Pancreas (tissue), 10 donors: ENCODE results near the gene USP12. TPM values are rescaled to one million over a fixed set of nuclear protein-coding genes. Genes with fewer than 3 reads are reported as not detected.

ENCODE experiments used
- ATAC-seq, 4 donors: fragments of 200-7000 bp; cut with Tn5 transposase; one replicate each; pipeline versions ENCODE4 v1.8.0 to v1.9.1; 2020; ENCODE audit warnings: mild to moderate bottlenecking in 4 of 4, moderate library complexity in 4 of 4
- DNase-seq, 6 donors: peaks; one replicate each; pipeline ENCODE4 v3.0.0-alpha.2; 2020
- FAIRE-seq: peaks from 2 replicates; lab custom pipeline; 2012; peaks lifted over from hg19 to GRCh38; lab: Jason Lieb, UNC
- H3K27ac ChIP-seq, 4 donors: fragments of 200-600 bp; sonication (generic); 1 replicate in 3 of 4; 2 replicates in 1 of 4; pipeline versions ENCODE4 v1.5.0 to v1.8.0; 2020
- H3K27me3 ChIP-seq, 4 donors: fragments of 200-600 bp; one replicate each; pipeline ENCODE4 v1.8.0; 2021
- H3K36me3 ChIP-seq, 3 donors: fragments of 200-600 bp; sonication (generic) in 1 of 3; one replicate each; pipeline versions ENCODE4 v1.5.0 to v1.8.0; 2020 to 2021
- H3K4me1 ChIP-seq, 3 donors: fragments of 200-600 bp; one replicate each; pipeline ENCODE4 v1.8.0; 2021
- H3K4me3 ChIP-seq, 4 donors: fragments of 200-600 bp; sonication (generic) in 2 of 4; one replicate each; pipeline versions ENCODE4 v1.5.0 to v1.8.0; 2020 to 2021
- H3K9me3 ChIP-seq, 4 donors: fragments of 200-600 bp; one replicate each; pipeline ENCODE4 v1.8.0; 2021
- WGBS, 2 donors: extraction: QIAGEN DNeasy Blood & Tissue Kit; methylation state at CpG; one replicate each; pipeline ENCODE4 v1.1.7; 2013; 5-methylcytosine and 5-hydroxymethylcytosine counted together
- intact Hi-C, 3 donors: fragments of 100-400 bp; cut with DNase I; formaldehyde crosslinking; loops; one replicate each; pipeline versions ENCODE4 v1.11.1 to v1.14.2; 2022
- polyA plus RNA-seq, 2 donors: library from polyadenylated mRNA; stranded (reverse); fragments of 200-250 nt; gene quantifications; one replicate each; pipeline ENCODE4 v1.2.3, GENCODE V29; 2013
- total RNA-seq, 6 donors: library from RNA; stranded (reverse); fragmentation: NEBNext Ultra II Directional in 4 of 6; extraction: Animal tissue kit (Norgen Biotek cat#: 25700) in 4 of 6; gene quantifications; one replicate each; pipeline versions ENCODE4 v1.2.1 to v1.2.4, GENCODE V29; 2021 to 2023
- TF ChIP-seq, protein P1 (sequence below), 4 donors: fragments of 200-600 bp; sonication (generic) in 3 of 4; IDR thresholded peaks; one replicate each; pipeline versions ENCODE4 v1.5.0 to v1.8.0; 2021; ENCODE audit warnings: antibody characterized with exemption in 4 of 4
- donor health status: healthy with polysubstance abuse.
- donor health status: DM: no; HTN: no; CAD: no; lungs with moderate emphysema.
- donor health status: DM: no; HTN: no; CAD: no.
- donor health status: control.
- donor health status: control.
- donor health status: Bipolar disorder and iron deficiency.
- donor health status: DM: yes; HTN: yes; CAD: no.
- donor health status: DM: no; HTN: no; CAD: no.
- donor health status: DM: no; HTN: no; CAD: no.
- donor health status: DM: yes; HTN: yes; CAD: no.

USP12 gene
- total and polyA plus RNA-seq, 8 donors, result 3.9 to 18.9 (median 9.4) TPM

DNA sequence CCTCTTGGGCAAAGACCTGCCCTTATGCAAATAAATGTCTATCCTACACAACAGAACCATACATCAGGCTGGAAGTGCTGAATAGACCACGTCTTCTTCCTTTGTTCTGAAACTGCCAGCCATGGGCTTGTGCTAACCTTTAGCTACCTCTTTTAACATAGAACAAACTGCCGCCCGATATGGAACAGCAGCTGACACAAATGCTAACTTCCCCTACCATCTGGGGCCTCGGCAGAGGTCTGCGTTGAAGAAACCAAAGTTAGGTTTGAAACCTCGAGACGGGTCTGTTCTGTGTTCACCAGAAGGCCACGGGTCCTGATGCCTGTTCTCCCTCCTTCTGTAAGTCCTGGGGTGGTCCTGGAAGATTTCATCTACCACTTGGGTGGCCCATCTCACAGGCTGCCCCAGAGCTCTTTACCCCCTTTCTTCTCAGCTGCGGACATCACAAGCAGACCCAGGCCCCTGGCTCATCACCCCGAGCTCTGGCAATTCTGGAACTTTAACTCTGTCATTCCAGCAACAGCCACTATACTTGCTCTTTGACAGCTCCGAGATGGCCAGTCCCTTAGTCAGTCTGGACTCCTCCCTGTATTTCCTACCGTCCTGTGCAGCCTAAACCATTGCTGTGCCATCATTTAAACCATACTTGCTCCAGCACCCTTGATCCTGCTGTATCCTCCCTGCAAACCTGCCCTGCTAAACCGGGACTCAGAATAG is 146.7 kb downstream of the USP12 start:
- Histone ChIP-seq H3K27ac (no peak overlapping the region), H3K9me3 (no peaks in the 10 kb centered on the region), H3K4me3 (no peak overlapping the region), H3K36me3 (no peaks in the 10 kb centered on the region), H3K27me3 (no peaks in the 10 kb centered on the region), H3K4me1 (no peaks in the 10 kb centered on the region)
- DNase-seq (no peak), ATAC-seq (no peak), FAIRE-seq (no peak)
- intact Hi-C loops, result no loop called here
- WGBS, 2 donors, result 73 to 83% methylated on average over 13 of the region's 13 CpGs
- TF ChIP-seq, protein P1, sequence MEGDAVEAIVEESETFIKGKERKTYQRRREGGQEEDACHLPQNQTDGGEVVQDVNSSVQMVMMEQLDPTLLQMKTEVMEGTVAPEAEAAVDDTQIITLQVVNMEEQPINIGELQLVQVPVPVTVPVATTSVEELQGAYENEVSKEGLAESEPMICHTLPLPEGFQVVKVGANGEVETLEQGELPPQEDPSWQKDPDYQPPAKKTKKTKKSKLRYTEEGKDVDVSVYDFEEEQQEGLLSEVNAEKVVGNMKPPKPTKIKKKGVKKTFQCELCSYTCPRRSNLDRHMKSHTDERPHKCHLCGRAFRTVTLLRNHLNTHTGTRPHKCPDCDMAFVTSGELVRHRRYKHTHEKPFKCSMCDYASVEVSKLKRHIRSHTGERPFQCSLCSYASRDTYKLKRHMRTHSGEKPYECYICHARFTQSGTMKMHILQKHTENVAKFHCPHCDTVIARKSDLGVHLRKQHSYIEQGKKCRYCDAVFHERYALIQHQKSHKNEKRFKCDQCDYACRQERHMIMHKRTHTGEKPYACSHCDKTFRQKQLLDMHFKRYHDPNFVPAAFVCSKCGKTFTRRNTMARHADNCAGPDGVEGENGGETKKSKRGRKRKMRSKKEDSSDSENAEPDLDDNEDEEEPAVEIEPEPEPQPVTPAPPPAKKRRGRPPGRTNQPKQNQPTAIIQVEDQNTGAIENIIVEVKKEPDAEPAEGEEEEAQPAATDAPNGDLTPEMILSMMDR (IDR thresholded peaks at IDR 0.05), result no peak

GRCh38 chr13:27024074-27024461 is 147.5 kb downstream of the USP12 start:
- no peak for ATAC-seq
- TF ChIP-seq, protein P1 (IDR thresholded peaks at IDR 0.05), result no peak
- intact Hi-C loops, result no loop called here

GRCh38 chr13:27023385-27024073 is 148.1 kb downstream of the USP12 start:
- DNase-seq (no peak), ATAC-seq (no peak), FAIRE-seq (no peak)
- Histone ChIP-seq H3K4me3 (no peak overlapping the region), H3K27me3 (no peaks in the 10 kb centered on the region), H3K36me3 (no peaks in the 10 kb centered on the region), H3K4me1 (no peaks in the 10 kb centered on the region), H3K27ac (peak overlapping the region in 1 of 4 donors; percentile 3), H3K9me3 (no peaks in the 10 kb centered on the region)
- TF ChIP-seq, protein P1 (IDR thresholded peaks at IDR 0.05), result no peak
- intact Hi-C loops, result no loop called here
- WGBS, 2 donors, result 81 to 89% methylated on average over 8 of the region's 8 CpGs

More at GRCh38 chr13:27024074-27024461, 147.5 kb downstream of the USP12 start:
- H3K9me3 ChIP-seq, result no peaks in the 10 kb centered on the region
- no peak overlapping the region for H3K4me3 ChIP-seq
- WGBS, 2 donors, result 70 to 75% methylated on average over 2 of the region's 2 CpGs
- FAIRE-seq (no peak), DNase-seq (no peak)
- no peaks in the 10 kb centered on the region for H3K4me1 ChIP-seq
- no peaks in the 10 kb centered on the region for H3K27me3 ChIP-seq
- no peak overlapping the region for H3K27ac ChIP-seq
- no peaks in the 10 kb centered on the region for H3K36me3 ChIP-seq

- peak in 1 of 6 donors; percentile 54 for DNase-seq
- ATAC-seq, result peak in 3 of 4 donors; percentile 13 to 82 (median 56)
- WGBS, 2 donors, result 57 to 63% methylated on average over 9 of the region's 9 CpGs
- FAIRE-seq, result no peak
- H3K27ac ChIP-seq, result peak overlapping the region in 1 of 4 donors; percentile 3
- H3K4me3 ChIP-seq, result no peak overlapping the region
- H3K9me3 ChIP-seq, result no peaks in the 10 kb centered on the region
- TF ChIP-seq, protein P1 (IDR thresholded peaks at IDR 0.05), result no peak
- no peaks in the 10 kb centered on the region for H3K27me3 ChIP-seq
- H3K36me3 ChIP-seq, result no peaks in the 10 kb centered on the region
- intact Hi-C loops, result no loop called here
- no peaks in the 10 kb centered on the region for H3K4me1 ChIP-seq
These were observed 148.9 kb downstream of the USP12 start for GRCh38 chr13:27022571-27023311.
